IPS DF 6.9 (cell line): ENCODE data around the gene ASTN2.
"Not testable (repeated sequence)": the region's sequence is repeated elsewhere in the genome, so short reads cannot be mapped to it uniquely, and the experiment has no call there.

Experiments
- DNase-seq: peaks from one replicate; pipeline ENCODE4 v3.0.0-alpha.2; 2013; ENCODE audit warnings: low read depth, low spot score
- H3K27ac ChIP-seq: one replicate; pipeline ENCODE4 v1.5.1; 2013; ENCODE audit warnings: low read length, control low read depth
- H3K27me3 ChIP-seq: 2 replicates; pipeline ENCODE4 v1.6.1; 2013; ENCODE audit warnings: mild to moderate bottlenecking, low read length; ENCODE audit not compliant: control insufficient read depth, insufficient read depth
- H3K36me3 ChIP-seq: 2 replicates; pipeline ENCODE4 v1.6.1; 2013; ENCODE audit warnings: low read length; ENCODE audit not compliant: control insufficient read depth, insufficient read depth
- H3K4me1 ChIP-seq: 2 replicates; pipeline ENCODE4 v1.6.1; 2013; ENCODE audit warnings: low read length; ENCODE audit not compliant: control insufficient read depth, insufficient read depth
- H3K4me3 ChIP-seq: 2 replicates; pipeline ENCODE4 v1.5.1; 2013; ENCODE audit warnings: mild to moderate bottlenecking, low read length
- H3K9me3 ChIP-seq: 2 replicates; pipeline ENCODE4 v1.6.1; 2013; ENCODE audit warnings: low read length, inconsistent platforms; ENCODE audit not compliant: control insufficient read depth, insufficient read depth
- WGBS: extraction: QIAGEN DNeasy Blood & Tissue Kit; methylation state at CpG from one replicate; pipeline ENCODE4 v1.1.7; 2013; ENCODE audit warnings: mixed read lengths, missing lambda C conversion rate; ENCODE audit not compliant: insufficient read length, insufficient coverage; 5-methylcytosine and 5-hydroxymethylcytosine counted together

The ASTN2 gene

GRCh38 chr9:116465576-116466270 is 949.1 kb downstream of the ASTN2 start:
- WGBS: no CpG with 5 or more reads among the region's 9 CpGs
- no peak for DNase-seq
- H3K9me3 ChIP-seq: no peaks in the 10 kb centered on the region
- H3K27me3 ChIP-seq: no peaks in the 10 kb centered on the region
- H3K4me3 ChIP-seq: no peak overlapping the region
- no peak overlapping the region for H3K27ac ChIP-seq
- no peaks in the 10 kb centered on the region for H3K36me3 ChIP-seq
- no peaks in the 10 kb centered on the region for H3K4me1 ChIP-seq

- Histone ChIP-seq H3K36me3 (no peaks in the 10 kb centered on the region), H3K27ac (no peak overlapping the region), H3K4me3 (no peak overlapping the region), H3K27me3 (no peaks in the 10 kb centered on the region), H3K4me1 (no peaks in the 10 kb centered on the region), H3K9me3 (no peaks in the 10 kb centered on the region)
- WGBS: no CpG with 5 or more reads among the region's 12 CpGs
- DNase-seq: no peak
Measured at GRCh38 chr9:116464987-116465571, 949.8 kb downstream of the ASTN2 start.

- Histone ChIP-seq H3K4me3 (no peak overlapping the region), H3K36me3 (no peaks in the 10 kb centered on the region), H3K27ac (no peak overlapping the region), H3K9me3 (no peaks in the 10 kb centered on the region), H3K4me1 (no peaks in the 10 kb centered on the region), H3K27me3 (no peaks in the 10 kb centered on the region)
- no peak for DNase-seq
Measured at GRCh38 chr9:116464423-116464822, 950.4 kb downstream of the ASTN2 start.

GRCh38 chr9:116461632-116462031 is 953.2 kb downstream of the ASTN2 start:
- Histone ChIP-seq H3K27ac (no peak overlapping the region), H3K4me1 (no peaks in the 10 kb centered on the region), H3K27me3 (no peaks in the 10 kb centered on the region), H3K9me3 (no peaks in the 10 kb centered on the region), H3K4me3 (no peak overlapping the region), H3K36me3 (no peaks in the 10 kb centered on the region)
- no CpG with 5 or more reads among the region's 3 CpGs for WGBS
- DNase-seq: no peak

GRCh38 chr9:116460026-116460425 is 954.8 kb downstream of the ASTN2 start:
- Histone ChIP-seq H3K36me3 (no peaks in the 10 kb centered on the region), H3K27ac (no peak overlapping the region), H3K27me3 (no peaks in the 10 kb centered on the region), H3K9me3 (no peaks in the 10 kb centered on the region), H3K4me3 (no peak overlapping the region), H3K4me1 (no peaks in the 10 kb centered on the region)
- no CpG with 5 or more reads among the region's 2 CpGs for WGBS
- no peak for DNase-seq

- H3K36me3 ChIP-seq: no peaks in the 10 kb centered on the region
- no peaks in the 10 kb centered on the region for H3K4me1 ChIP-seq
- no CpG with 5 or more reads among the region's 3 CpGs for WGBS
- H3K27ac ChIP-seq: no peak overlapping the region
- no peak overlapping the region for H3K4me3 ChIP-seq
- H3K27me3 ChIP-seq: no peaks in the 10 kb centered on the region
- no peaks in the 10 kb centered on the region for H3K9me3 ChIP-seq
- no peak for DNase-seq
Measured at GRCh38 chr9:116459576-116459975, 955.3 kb downstream of the ASTN2 start.

- H3K4me1 ChIP-seq: no peaks in the 10 kb centered on the region
- H3K4me3 ChIP-seq: no peak overlapping the region
- no peaks in the 10 kb centered on the region for H3K36me3 ChIP-seq
- no CpG with 5 or more reads among the region's 2 CpGs for WGBS
- no peak overlapping the region for H3K27ac ChIP-seq
- H3K9me3 ChIP-seq: no peaks in the 10 kb centered on the region
- DNase-seq: no peak
- no peaks in the 10 kb centered on the region for H3K27me3 ChIP-seq
Measured at GRCh38 chr9:116456490-116457088, 958.3 kb downstream of the ASTN2 start.

GRCh38 chr9:116454539-116454938 is 960.3 kb downstream of the ASTN2 start:
- H3K4me3 ChIP-seq, DNase-seq, H3K4me1 ChIP-seq, H3K9me3 ChIP-seq, H3K27ac ChIP-seq, H3K27me3 ChIP-seq, H3K36me3 ChIP-seq: not testable (repeated sequence)
- no CpG with 5 or more reads among the region's 4 CpGs for WGBS

- WGBS: no CpG with 5 or more reads among the region's 1 CpG
- no peaks in the 10 kb centered on the region for H3K27me3 ChIP-seq
- H3K4me1 ChIP-seq: no peaks in the 10 kb centered on the region
- no peak overlapping the region for H3K4me3 ChIP-seq
- no peak overlapping the region for H3K27ac ChIP-seq
- no peak for DNase-seq
- H3K9me3 ChIP-seq: no peaks in the 10 kb centered on the region
- no peaks in the 10 kb centered on the region for H3K36me3 ChIP-seq
Measured at GRCh38 chr9:116453785-116454184, 961.1 kb downstream of the ASTN2 start.

GRCh38 chr9:116452634-116453033 is 962.2 kb downstream of the ASTN2 start:
- no peaks in the 10 kb centered on the region for H3K9me3 ChIP-seq
- no peaks in the 10 kb centered on the region for H3K27me3 ChIP-seq
- no peaks in the 10 kb centered on the region for H3K36me3 ChIP-seq
- H3K27ac ChIP-seq: no peak overlapping the region
- no peak for DNase-seq
- no peak overlapping the region for H3K4me3 ChIP-seq
- H3K4me1 ChIP-seq: no peaks in the 10 kb centered on the region

GRCh38 chr9:116452227-116452626 is 962.6 kb downstream of the ASTN2 start:
- Histone ChIP-seq H3K4me1 (no peaks in the 10 kb centered on the region), H3K27ac (no peak overlapping the region), H3K36me3 (no peaks in the 10 kb centered on the region), H3K9me3 (no peaks in the 10 kb centered on the region), H3K4me3 (no peak overlapping the region), H3K27me3 (no peaks in the 10 kb centered on the region)
- no peak for DNase-seq
- WGBS: no CpG with 5 or more reads among the region's 1 CpG
